Thoracic aorta (tissue), 2 donors: Measurements from ENCODE around the gene NTN3. TPM values are rescaled to one million over a fixed set of nuclear protein-coding genes. Genes with fewer than 3 reads are reported as not detected.

Experiments used
- ATAC-seq: fragments of 150-250 bp; one replicate; pipeline ENCODE4 v1.8.0; 2017; ENCODE audit warnings: low read depth; ENCODE audit not compliant: insufficient number of reproducible peaks, low FRiP score
- DNase-seq: peaks from one replicate; pipeline ENCODE4 v3.0.0-alpha.2; 2020; ENCODE audit warnings: low spot score
- H3K27ac ChIP-seq, 2 donors: fragments of 200-600 bp; sonication (generic); 1 replicate in 1 of 2; 2 replicates in 1 of 2; pipeline ENCODE4 v1.5.1; 2016; ENCODE audit warnings: mild to moderate bottlenecking in 2 of 2, moderate library complexity in 2 of 2
- H3K27me3 ChIP-seq: fragments of 200-600 bp; sonication (generic); replicated peaks from 2 replicates; pipeline ENCODE4 v1.6.0; 2016; ENCODE audit warnings: mild to moderate bottlenecking; ENCODE audit not compliant: insufficient read depth
- H3K36me3 ChIP-seq: fragments of 200-600 bp; sonication (generic); one replicate; pipeline ENCODE4 v1.5.1; 2016
- H3K4me1 ChIP-seq, 2 donors: fragments of 200-600 bp; sonication (generic); 1 replicate in 1 of 2; 2 replicates in 1 of 2; pipeline versions ENCODE4 v1.5.1 to v1.6.0; 2016; ENCODE audit warnings: low read depth in 2 of 2, mild to moderate bottlenecking in 1 of 2; ENCODE audit not compliant: control insufficient read depth in 1 of 2
- H3K4me3 ChIP-seq: fragments of 200-600 bp; sonication (generic); 2 replicates; pipeline ENCODE4 v1.5.1; 2016; ENCODE audit warnings: mild to moderate bottlenecking
- H3K9me3 ChIP-seq: fragments of 200-600 bp; sonication (generic); 2 replicates; pipeline ENCODE4 v1.5.1; 2016
- total RNA-seq, 2 donors: library from RNA; depleted of rRNA; stranded (reverse); fragments of >200 nt; gene quantifications; one replicate each; pipeline versions ENCODE4 v1.1.0 to v1.2.3, GENCODE V29; 2016
- TF ChIP-seq, protein P1 (sequence below): fragments of 200-600 bp; sonication (generic); IDR thresholded peaks from one replicate; pipeline ENCODE4 v1.5.1; 2019; ENCODE audit warnings: antibody characterized with exemption

The NTN3 gene
- total RNA-seq, 2 donors from 2014 or later, result 0.28 TPM; not detected in 1

DNA sequence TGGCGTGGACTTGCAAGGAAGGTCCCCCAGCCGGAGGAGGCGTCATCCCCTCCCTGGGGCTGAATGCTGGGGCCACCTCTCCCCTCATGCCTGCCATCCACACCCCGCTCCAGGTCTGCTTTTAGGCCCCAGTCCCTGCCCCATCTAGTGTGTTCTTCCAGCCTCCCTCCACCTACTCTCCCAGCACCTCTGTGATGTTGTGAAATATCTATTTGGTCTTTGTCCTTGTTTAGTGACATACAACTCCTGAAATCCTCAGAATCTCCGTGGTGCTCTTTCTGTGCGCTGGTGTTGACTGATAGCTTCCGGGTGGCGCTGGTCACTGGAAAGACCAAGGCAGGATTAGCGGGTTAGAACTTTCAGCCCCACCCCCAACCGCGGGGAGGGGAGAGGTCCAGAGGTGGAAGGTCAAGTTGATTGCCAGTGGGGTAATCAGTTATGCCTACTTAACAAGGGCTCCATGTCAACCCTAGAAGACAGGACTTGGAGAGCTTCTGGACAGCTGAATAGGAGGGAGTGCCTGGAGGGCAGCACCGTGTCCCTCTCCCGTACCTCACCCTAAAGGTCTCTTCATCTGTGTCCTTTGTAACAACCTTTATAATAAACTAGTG lies 13.9 kb downstream of the NTN3 start:
- TF ChIP-seq, protein P1, sequence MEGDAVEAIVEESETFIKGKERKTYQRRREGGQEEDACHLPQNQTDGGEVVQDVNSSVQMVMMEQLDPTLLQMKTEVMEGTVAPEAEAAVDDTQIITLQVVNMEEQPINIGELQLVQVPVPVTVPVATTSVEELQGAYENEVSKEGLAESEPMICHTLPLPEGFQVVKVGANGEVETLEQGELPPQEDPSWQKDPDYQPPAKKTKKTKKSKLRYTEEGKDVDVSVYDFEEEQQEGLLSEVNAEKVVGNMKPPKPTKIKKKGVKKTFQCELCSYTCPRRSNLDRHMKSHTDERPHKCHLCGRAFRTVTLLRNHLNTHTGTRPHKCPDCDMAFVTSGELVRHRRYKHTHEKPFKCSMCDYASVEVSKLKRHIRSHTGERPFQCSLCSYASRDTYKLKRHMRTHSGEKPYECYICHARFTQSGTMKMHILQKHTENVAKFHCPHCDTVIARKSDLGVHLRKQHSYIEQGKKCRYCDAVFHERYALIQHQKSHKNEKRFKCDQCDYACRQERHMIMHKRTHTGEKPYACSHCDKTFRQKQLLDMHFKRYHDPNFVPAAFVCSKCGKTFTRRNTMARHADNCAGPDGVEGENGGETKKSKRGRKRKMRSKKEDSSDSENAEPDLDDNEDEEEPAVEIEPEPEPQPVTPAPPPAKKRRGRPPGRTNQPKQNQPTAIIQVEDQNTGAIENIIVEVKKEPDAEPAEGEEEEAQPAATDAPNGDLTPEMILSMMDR, result no peak
- Histone ChIP-seq H3K27ac (no peak overlapping the region), H3K4me3 (no peak overlapping the region), H3K9me3 (no peaks in the 10 kb centered on the region), H3K4me1 (peaks cover 9 to 23% of the 10 kb centered on the region in 2 donors), H3K36me3 (no peaks in the 10 kb centered on the region), H3K27me3 (no peaks in the 10 kb centered on the region)
- ATAC-seq, result no peak
- no peak for DNase-seq

DNA sequence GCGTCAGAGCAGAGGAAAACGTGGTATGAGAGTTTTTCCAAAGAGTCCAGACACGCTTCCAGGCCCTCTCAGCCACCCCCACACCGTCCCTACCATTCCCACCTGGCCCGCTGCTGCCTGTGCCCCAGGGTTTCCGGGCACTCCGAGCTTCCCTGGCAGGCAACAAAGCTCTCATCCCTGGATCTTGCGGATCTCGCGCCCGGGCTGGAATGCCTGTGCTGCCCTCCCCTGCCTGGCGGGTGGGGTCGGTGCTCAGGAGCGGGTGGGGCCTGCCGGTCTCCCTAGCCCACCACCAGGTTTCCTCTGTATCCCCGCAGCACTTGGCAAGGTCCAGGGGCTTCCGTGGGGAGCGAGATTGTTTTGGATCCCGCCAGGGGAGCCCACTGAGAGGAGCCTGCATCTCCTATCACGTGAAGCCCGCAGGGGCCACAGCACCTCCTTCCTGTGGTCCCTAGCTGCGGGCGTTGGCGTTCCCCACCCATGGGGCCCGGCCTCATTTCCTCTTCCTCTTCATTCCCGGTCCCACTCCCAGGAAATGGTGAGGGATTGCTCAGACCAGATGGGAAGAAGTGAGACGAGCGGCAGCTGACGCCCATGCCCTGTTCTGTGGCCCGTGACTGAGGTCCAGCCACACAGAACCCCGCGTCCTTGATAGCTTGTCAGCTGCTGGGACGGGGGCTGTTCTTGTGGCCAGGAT lies 14.9 kb downstream of the NTN3 start:
- no peak for ATAC-seq
- Histone ChIP-seq H3K27ac (no peak overlapping the region), H3K4me3 (no peak overlapping the region), H3K4me1 (peaks cover 9 to 23% of the 10 kb centered on the region in 2 donors), H3K36me3 (no peaks in the 10 kb centered on the region), H3K27me3 (no peaks in the 10 kb centered on the region), H3K9me3 (no peaks in the 10 kb centered on the region)
- TF ChIP-seq, protein P1, result no peak
- DNase-seq, result no peak

DNA sequence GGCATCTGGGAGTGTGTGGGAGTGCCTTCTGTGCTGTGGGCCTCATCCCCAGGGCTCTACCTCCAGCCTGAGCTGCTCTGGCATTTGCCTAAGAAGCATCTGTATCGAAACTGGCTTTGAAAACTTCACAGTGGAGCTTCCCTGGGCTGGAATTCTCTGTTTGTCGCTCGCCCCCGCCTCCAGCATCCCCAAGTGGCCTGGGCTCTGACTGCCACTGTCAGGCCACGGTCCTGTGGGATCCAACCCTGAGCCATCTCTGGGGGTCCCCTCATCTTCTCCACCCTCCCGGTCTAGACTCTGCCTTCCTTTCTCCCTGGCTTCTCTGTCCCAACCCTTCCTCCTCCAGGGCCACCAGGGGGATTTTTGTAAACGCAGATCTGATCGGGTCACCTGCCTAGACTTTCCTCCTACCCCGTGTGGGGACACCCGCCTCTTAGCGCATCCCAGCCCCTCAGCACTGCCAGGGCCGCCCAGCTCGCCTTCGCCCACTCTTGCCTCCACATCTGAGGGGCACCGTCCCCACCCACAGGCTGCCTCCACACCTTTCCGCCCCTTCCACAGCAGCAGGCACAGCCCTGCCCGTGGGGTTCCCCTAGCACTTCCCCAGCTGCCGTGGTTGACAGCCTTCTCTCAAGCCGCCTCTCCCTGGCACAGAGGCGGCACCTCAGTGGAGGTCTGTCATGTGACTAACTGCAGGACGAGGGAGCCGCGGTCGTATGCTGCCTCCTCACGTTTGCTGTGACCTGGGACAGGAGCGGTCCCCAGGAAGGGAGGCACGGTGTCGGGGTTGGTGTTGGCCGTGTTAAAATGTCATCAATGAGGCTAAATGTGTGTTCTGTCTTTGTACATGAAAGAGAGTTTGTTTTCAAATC lies 15.8 kb downstream of the NTN3 start:
- ATAC-seq (no peak), DNase-seq (no peak)
- H3K27ac ChIP-seq, result no peak overlapping the region
- no peak overlapping the region for H3K4me3 ChIP-seq
- no peaks in the 10 kb centered on the region for H3K36me3 ChIP-seq
- H3K9me3 ChIP-seq, result no peaks in the 10 kb centered on the region
- TF ChIP-seq, protein P1, result no peak
- H3K4me1 ChIP-seq, result peaks cover 9 to 22% of the 10 kb centered on the region in 2 donors
- no peaks in the 10 kb centered on the region for H3K27me3 ChIP-seq

DNA sequence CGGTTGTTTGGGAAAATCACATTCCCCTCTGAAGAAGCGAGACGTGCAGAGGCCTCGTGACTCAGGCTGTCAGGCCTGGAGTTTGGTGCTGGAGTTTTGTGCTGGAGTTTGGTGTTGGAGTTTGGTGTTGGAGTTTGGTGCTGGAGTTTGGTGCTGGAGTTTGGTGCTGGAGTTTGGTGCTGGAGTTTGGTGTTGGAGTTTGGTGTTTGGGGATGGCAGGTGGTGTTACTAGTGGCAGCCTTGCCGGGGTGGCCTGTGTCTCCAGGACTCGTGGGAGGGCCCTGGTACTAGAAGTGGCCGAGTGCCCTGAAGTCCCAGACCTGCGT lies 16.4 kb downstream of the NTN3 start:
- Histone ChIP-seq H3K4me1 (peaks cover 9 to 16% of the 10 kb centered on the region in 2 donors), H3K36me3 (no peaks in the 10 kb centered on the region), H3K27me3 (no peaks in the 10 kb centered on the region), H3K27ac (no peak overlapping the region), H3K4me3 (no peak overlapping the region), H3K9me3 (no peaks in the 10 kb centered on the region)
- TF ChIP-seq, protein P1, result no peak
- DNase-seq (no peak), ATAC-seq (no peak)

DNA sequence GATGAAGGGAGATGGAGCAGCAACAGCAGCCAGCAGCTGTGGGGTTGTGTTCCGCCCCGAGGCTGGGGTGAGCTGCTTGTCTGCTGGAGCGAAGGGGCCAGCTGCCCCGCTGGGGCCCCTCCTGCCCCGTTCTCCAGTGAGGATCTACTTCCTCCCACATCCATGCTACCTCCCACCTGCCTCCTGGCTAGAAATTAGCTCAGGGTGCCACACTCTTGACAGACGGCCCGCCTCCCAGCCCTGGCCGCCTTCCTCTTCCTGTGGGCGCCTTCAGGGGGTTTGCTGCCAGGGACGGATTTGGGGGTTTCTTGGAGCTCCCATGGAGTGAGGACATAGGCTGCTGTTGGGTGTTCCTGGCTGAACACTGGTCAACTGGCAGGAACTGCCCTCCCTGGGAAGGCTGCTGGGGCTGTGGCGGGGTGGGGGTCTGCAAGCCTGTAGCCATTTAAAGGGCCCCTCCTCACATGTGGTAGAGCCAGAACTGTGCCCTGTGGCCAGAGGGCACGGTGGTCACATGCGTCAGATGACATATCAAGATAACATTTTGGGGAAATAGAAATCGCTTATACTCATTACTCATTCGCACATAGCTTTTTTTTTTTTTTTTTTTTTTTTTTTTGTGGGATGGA lies 16.9 kb downstream of the NTN3 start:
- Histone ChIP-seq H3K27ac (no peak overlapping the region), H3K4me3 (no peak overlapping the region), H3K4me1 (peaks cover 6 to 10% of the 10 kb centered on the region in 2 donors), H3K9me3 (no peaks in the 10 kb centered on the region), H3K27me3 (no peaks in the 10 kb centered on the region), H3K36me3 (no peaks in the 10 kb centered on the region)
- TF ChIP-seq, protein P1, result no peak
- ATAC-seq (no peak), DNase-seq (no peak)
